Measurements from ENCODE around the gene NEB. TPM values are rescaled to one million over a fixed set of nuclear protein-coding genes. Genes with fewer than 3 reads are reported as not detected.

The NEB gene
- total and polyA plus RNA-seq, 2 of the 4 experiments (the other 2 are of a cell fraction) = under 0.01 TPM; not detected in 1

- no TSS peak for BruUV-seq (replicated peaks)
- H4K5ac ChIP-seq (ENCODE audit: low read depth, low read length) = no peak overlapping the region
- H3K18ac ChIP-seq (ENCODE audit: low read depth, low read length) = no peak overlapping the region
- H3K4me3 ChIP-seq (ENCODE audit: insufficient read depth, low read depth, low read length) = no peak overlapping the region
- no peak overlapping the region for H4K8ac ChIP-seq (ENCODE audit: low read depth in 2 of 2, low read length in 2 of 2)
- no peak overlapping the region for H4K91ac ChIP-seq (ENCODE audit: insufficient read depth, low read depth, low read length)
- no peaks in the 10 kb centered on the region for H3K9me1 ChIP-seq (ENCODE audit: insufficient read depth, low read length)
- H3K56ac ChIP-seq (ENCODE audit: extremely low read depth, insufficient read depth, low read length) = no peak overlapping the region
- H2BK120ac ChIP-seq (ENCODE audit: low read depth, low read length) = no peak overlapping the region
- H4K20me1 ChIP-seq (ENCODE audit: insufficient read depth, low read length) = no peaks in the 10 kb centered on the region
- no peak overlapping the region for H2BK20ac ChIP-seq (ENCODE audit: low read depth, low read length)
- H3K4ac ChIP-seq (ENCODE audit: low read depth, low read length) = no peak overlapping the region
- no peak overlapping the region for H2AK9ac ChIP-seq (replicated peaks; ENCODE audit: low read depth, low read length, poor library complexity)
- DNase-seq = no peak
- H3K9ac ChIP-seq (ENCODE audit: low read depth, low read length) = no peak overlapping the region
- ChIA-PET CTCF (no interaction called here), POLR2A (ENCODE audit: unreplicated experiment) (no interaction called here)
- TF ChIP-seq MAZ (IDR thresholded peaks at IDR 0.05; ENCODE audit: borderline replicate concordance, low read depth, low read length) (no peak), ELK1 (IDR thresholded peaks at IDR 0.05; ENCODE audit: borderline replicate concordance, low read depth, low read length) (no peak), BHLHE40 (IDR thresholded peaks at IDR 0.05; ENCODE audit: low read depth, low read length) (no peak), MXI1 (IDR thresholded peaks at IDR 0.05; ENCODE audit: borderline replicate concordance, low read depth, low read length) (no peak), CTCF (conservative IDR thresholded peaks at IDR 0.05; ENCODE audit: low read depth, low read length) (no peak), USF2 (IDR thresholded peaks at IDR 0.05; ENCODE audit: low read depth, low read length) (no peak), CEBPB (IDR thresholded peaks at IDR 0.05; ENCODE audit: low read depth, low read length) (no peak), SMC3 (IDR thresholded peaks at IDR 0.05; ENCODE audit: low read depth, low read length) (no peak), RAD21 (IDR thresholded peaks at IDR 0.05; ENCODE audit: low read length) (no peak), MAFK (IDR thresholded peaks at IDR 0.05; ENCODE audit: low read depth, low read length) (no peak)
- no peak overlapping the region for H3K27ac ChIP-seq (ENCODE audit: insufficient read depth, low read length)
- H3K27me3 ChIP-seq (ENCODE audit: control insufficient read depth, insufficient read depth, low read length) = no peaks in the 10 kb centered on the region; the same call in 1 of the 2 replicates
- in situ Hi-C loops (cut with MboI; ENCODE audit: low sequenced_read_pairs) (no loop called here), intact Hi-C loops (cut with micrococcal nuclease) (no loop called here), dilution Hi-C loops (cut with HindIII; ENCODE audit: low sequenced_read_pairs, unreplicated experiment) (no loop called here)
- no peaks in the 10 kb centered on the region for H3K4me1 ChIP-seq (ENCODE audit: control insufficient read depth, insufficient read depth, low read length)
- H2AK5ac ChIP-seq (ENCODE audit: low read depth, low read length) = no peak overlapping the region
- H3K79me1 ChIP-seq (ENCODE audit: low read depth in 1 of 2, low read length in 2 of 2) = no peaks in the 10 kb centered on the region
- no peaks in the 10 kb centered on the region for H3K36me3 ChIP-seq (ENCODE audit: control insufficient read depth, insufficient read depth, low read length)
- H3K9me3 ChIP-seq (ENCODE audit: control insufficient read depth, insufficient read depth, low read length) = no peaks in the 10 kb centered on the region
- ATAC-seq (ENCODE audit: low read depth) = no peak
- no peak overlapping the region for H3K23ac ChIP-seq (ENCODE audit: low read depth, low read length)
- no CpG with 5 or more reads among the region's 10 CpGs for WGBS, 2 experiments (ENCODE audit: extremely low coverage in 2 of 2, insufficient read length in 1 of 2)
- no peak overlapping the region for H2AFZ ChIP-seq (replicated peaks; ENCODE audit: low read length, poor library complexity)
- H3K14ac ChIP-seq (replicated peaks; ENCODE audit: low read depth, low read length) = no peak overlapping the region
- H3K4me2 ChIP-seq (ENCODE audit: low read depth, low read length) = no peak overlapping the region
- H2BK15ac ChIP-seq (ENCODE audit: low read depth, low read length) = no peak overlapping the region
- no peak overlapping the region for H2BK5ac ChIP-seq (ENCODE audit: low read depth, low read length, poor library complexity, severe bottlenecking)
Observed at GRCh38 chr2:151727593-151728552, 6.4 kb downstream of the NEB start.

All from IMR-90 (cell line).